Central memory CD8-positive, alpha-beta T cell (primary cell): Measurements from ENCODE around the gene ARRB2.

Experiments
- ATAC-seq: fragments of 150-1000 bp; cut with Tn5 transposase; replicated peaks from 2 replicates; pipeline ENCODE4 v1.10.0; 2022; ENCODE audit warnings: mild to moderate bottlenecking, moderate FRiP score, moderate number of reproducible peaks; ENCODE audit not compliant: poor library complexity, severe bottlenecking; ENCODE audit errors: extremely low read depth
- DNase-seq, 2 donors: peaks; one replicate each; pipeline ENCODE4 v3.0.0; 2021; ENCODE audit warnings: low spot score in 2 of 2
- H3K27ac Mint-ChIP-seq: one replicate; pipeline ENCODE4 v1.8.0; 2022; ENCODE audit warnings: low read depth, mild to moderate bottlenecking, moderate library complexity, mixed read lengths
- H3K27me3 Mint-ChIP-seq: one replicate; pipeline ENCODE4 v1.8.0; 2022; ENCODE audit warnings: mixed read lengths
- H3K36me3 Mint-ChIP-seq: one replicate; pipeline ENCODE4 v1.8.0; 2022; ENCODE audit warnings: mild to moderate bottlenecking, moderate library complexity, mixed read lengths; ENCODE audit not compliant: insufficient read depth
- H3K4me1 Mint-ChIP-seq: one replicate; pipeline ENCODE4 v1.8.0; 2022; ENCODE audit warnings: mixed read lengths
- H3K4me3 Mint-ChIP-seq: one replicate; pipeline ENCODE4 v1.8.0; 2022; ENCODE audit warnings: mild to moderate bottlenecking, moderate library complexity, mixed read lengths
- H3K9me3 Mint-ChIP-seq: one replicate; pipeline ENCODE4 v1.8.0; 2022; ENCODE audit warnings: mixed read lengths

Gene ARRB2

DNA sequence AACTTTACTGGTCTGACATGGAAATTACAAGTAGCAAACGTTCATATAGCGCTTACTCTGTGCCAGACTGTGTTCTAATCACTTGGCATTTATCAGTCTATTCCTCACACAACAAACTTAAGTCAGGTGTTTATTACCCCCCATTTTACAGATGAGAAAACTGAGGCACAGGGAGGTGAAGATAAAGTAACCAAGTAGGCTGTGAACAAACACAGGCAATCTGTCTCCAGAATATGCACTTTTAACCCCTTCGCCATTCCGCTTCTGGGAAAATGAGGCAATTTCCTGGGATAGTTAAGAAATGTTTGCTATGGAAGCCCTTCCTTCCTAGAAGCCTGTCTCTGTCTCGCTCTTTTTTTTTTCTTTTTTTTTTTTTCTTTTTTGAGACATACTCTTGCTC lies 41.5 kb downstream of the ARRB2 start:
- ATAC-seq: no peak
- H3K36me3 Mint-ChIP-seq: no peaks in the 10 kb centered on the region
- H3K27ac Mint-ChIP-seq: no peak overlapping the region
- H3K9me3 Mint-ChIP-seq: no peaks in the 10 kb centered on the region
- peaks cover 73% of the 10 kb centered on the region for H3K27me3 Mint-ChIP-seq
- H3K4me3 Mint-ChIP-seq: no peak overlapping the region
- peaks cover 13% of the 10 kb centered on the region for H3K4me1 Mint-ChIP-seq
- no peak for DNase-seq

GRCh38 chr17:4753392-4753791 lies 43.0 kb downstream of the ARRB2 start:
- ATAC-seq (no peak), DNase-seq (no peak)
- peaks cover 73% of the 10 kb centered on the region for H3K27me3 Mint-ChIP-seq
- H3K4me1 Mint-ChIP-seq: peaks cover 4% of the 10 kb centered on the region
- no peak overlapping the region for H3K4me3 Mint-ChIP-seq
- H3K36me3 Mint-ChIP-seq: peaks cover 2% of the 10 kb centered on the region
- H3K9me3 Mint-ChIP-seq: no peaks in the 10 kb centered on the region
- no peak overlapping the region for H3K27ac Mint-ChIP-seq

DNA sequence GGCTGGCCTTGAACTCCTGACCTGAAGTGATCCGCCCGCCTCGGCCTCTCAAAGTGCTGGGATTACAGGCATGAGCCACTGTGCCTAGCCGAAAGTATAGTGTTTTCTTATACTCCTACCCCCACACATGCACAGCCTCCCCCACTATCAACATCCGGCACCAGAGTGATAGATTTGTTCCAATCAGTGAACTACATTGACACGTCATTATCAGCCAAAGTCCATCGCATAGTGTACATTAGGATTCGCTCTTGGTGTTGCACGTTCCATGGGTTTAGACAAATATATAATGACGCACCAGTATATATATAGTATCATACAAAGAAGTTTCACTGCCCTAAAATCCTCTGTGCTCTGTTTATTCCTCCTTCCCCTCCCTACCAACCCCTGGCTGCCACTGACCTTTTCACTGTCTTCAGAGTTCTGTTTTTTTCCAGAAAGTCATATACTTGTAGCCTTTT lies 49.4 kb downstream of the ARRB2 start:
- ATAC-seq: no peak
- H3K4me1 Mint-ChIP-seq: no peaks in the 10 kb centered on the region
- no peaks in the 10 kb centered on the region for H3K9me3 Mint-ChIP-seq
- no peak overlapping the region for H3K4me3 Mint-ChIP-seq
- H3K27me3 Mint-ChIP-seq: peaks cover 27% of the 10 kb centered on the region
- DNase-seq: no peak
- H3K36me3 Mint-ChIP-seq: peaks cover 2% of the 10 kb centered on the region
- H3K27ac Mint-ChIP-seq: no peak overlapping the region

GRCh38 chr17:4764595-4764994 lies 54.2 kb downstream of the ARRB2 start:
- ATAC-seq (no peak), DNase-seq (no peak)
- Mint-ChIP-seq H3K27me3 (peaks cover 22% of the 10 kb centered on the region), H3K27ac (no peak overlapping the region), H3K4me3 (no peak overlapping the region), H3K9me3 (no peaks in the 10 kb centered on the region), H3K36me3 (no peaks in the 10 kb centered on the region), H3K4me1 (no peaks in the 10 kb centered on the region)

- DNase-seq (no peak), ATAC-seq (no peak)
- no peak overlapping the region for H3K27ac Mint-ChIP-seq
- H3K27me3 Mint-ChIP-seq: peaks cover 14% of the 10 kb centered on the region
- no peaks in the 10 kb centered on the region for H3K36me3 Mint-ChIP-seq
- no peak overlapping the region for H3K4me3 Mint-ChIP-seq
- no peaks in the 10 kb centered on the region for H3K9me3 Mint-ChIP-seq
- no peaks in the 10 kb centered on the region for H3K4me1 Mint-ChIP-seq
These were observed 55.8 kb downstream of the ARRB2 start for GRCh38 chr17:4766201-4766600.

DNA sequence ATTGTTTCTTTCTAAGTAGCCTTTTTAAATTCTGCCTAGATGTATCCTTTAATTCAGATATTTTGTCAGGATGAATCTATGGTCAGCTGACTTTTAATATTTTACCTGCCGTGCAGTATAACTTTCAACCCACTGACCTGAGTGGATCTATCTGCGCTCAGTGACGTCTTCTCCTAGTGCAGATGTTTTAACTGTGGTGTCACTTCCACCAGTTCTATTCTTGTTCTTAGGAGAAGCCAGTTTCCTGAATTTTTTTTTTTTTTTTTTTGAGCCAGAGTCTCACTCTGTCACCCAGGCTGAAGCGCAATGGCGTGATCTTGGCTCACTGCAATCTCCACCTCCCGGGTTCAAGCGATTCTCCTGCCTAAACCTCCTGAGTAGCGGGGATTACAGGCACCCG lies 56.3 kb downstream of the ARRB2 start:
- ATAC-seq (no peak), DNase-seq (no peak)
- H3K9me3 Mint-ChIP-seq: no peaks in the 10 kb centered on the region
- H3K4me3 Mint-ChIP-seq: no peak overlapping the region
- no peak overlapping the region for H3K27ac Mint-ChIP-seq
- no peaks in the 10 kb centered on the region for H3K36me3 Mint-ChIP-seq
- peaks cover 4% of the 10 kb centered on the region for H3K4me1 Mint-ChIP-seq
- H3K27me3 Mint-ChIP-seq: peaks cover 14% of the 10 kb centered on the region

- no peak for DNase-seq
- Mint-ChIP-seq H3K9me3 (no peaks in the 10 kb centered on the region), H3K4me3 (no peak overlapping the region), H3K27me3 (peaks cover 14% of the 10 kb centered on the region), H3K4me1 (peaks cover 7% of the 10 kb centered on the region), H3K27ac (no peak overlapping the region), H3K36me3 (no peaks in the 10 kb centered on the region)
- ATAC-seq: no peak
These were observed 57.9 kb downstream of the ARRB2 start for GRCh38 chr17:4768298-4768697.

DNA sequence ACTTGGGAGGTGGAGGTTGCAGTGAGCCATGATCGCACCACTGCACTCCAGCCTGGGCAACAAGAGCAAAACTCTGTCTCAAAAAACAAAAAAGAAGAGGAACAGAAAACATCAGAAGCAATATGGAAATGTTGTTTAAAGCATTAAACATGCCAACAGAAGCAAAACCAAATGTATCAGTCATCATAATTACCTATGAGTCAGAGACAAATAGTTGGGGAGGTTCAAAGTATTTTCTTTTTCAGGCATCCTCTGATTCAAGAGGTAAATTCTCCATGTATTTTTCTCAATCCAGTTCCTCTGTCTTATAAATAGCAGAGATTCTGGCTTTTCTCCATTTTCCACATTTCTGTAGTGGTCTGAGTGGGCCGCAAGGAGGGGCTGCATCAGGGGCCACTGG lies 59.2 kb downstream of the ARRB2 start:
- H3K27ac Mint-ChIP-seq: no peak overlapping the region
- H3K4me1 Mint-ChIP-seq: peaks cover 7% of the 10 kb centered on the region
- H3K36me3 Mint-ChIP-seq: no peaks in the 10 kb centered on the region
- ATAC-seq (no peak), DNase-seq (no peak)
- peaks cover 14% of the 10 kb centered on the region for H3K27me3 Mint-ChIP-seq
- no peaks in the 10 kb centered on the region for H3K9me3 Mint-ChIP-seq
- H3K4me3 Mint-ChIP-seq: no peak overlapping the region
